Thymus (tissue), 11 donors: ENCODE data around the gene MIEF1. TPM values are rescaled to one million over a fixed set of nuclear protein-coding genes. Genes with fewer than 3 reads are reported as not detected.
"Not testable (repeated sequence)": the region's sequence is repeated elsewhere in the genome, so short reads cannot be mapped to it uniquely, and the experiment has no call there.

ENCODE experiments used
- DNase-seq, 9 donors: peaks; one replicate each; pipeline ENCODE4 v3.0.0-alpha.2; 2013; ENCODE audit warnings: low spot score in 9 of 9, low read depth in 6 of 9, missing footprints in 1 of 9
- H3K27ac ChIP-seq, 2 donors: one replicate each; pipeline ENCODE4 v1.5.1; 2013; ENCODE audit warnings: control low read depth in 1 of 2, low read depth in 1 of 2, low read length in 1 of 2, mild to moderate bottlenecking in 1 of 2, moderate library complexity in 1 of 2
- H3K27me3 ChIP-seq, 2 donors: one replicate each; pipeline ENCODE4 v1.5.1; 2013; ENCODE audit warnings: low read length in 1 of 2; ENCODE audit not compliant: control insufficient read depth in 2 of 2, insufficient read depth in 1 of 2
- H3K36me3 ChIP-seq, 2 donors: one replicate each; pipeline ENCODE4 v1.5.1; 2013; ENCODE audit warnings: low read length in 1 of 2, mild to moderate bottlenecking in 1 of 2, moderate library complexity in 1 of 2; ENCODE audit not compliant: control insufficient read depth in 2 of 2, insufficient read depth in 2 of 2
- H3K4me1 ChIP-seq, 2 donors: one replicate each; pipeline ENCODE4 v1.5.1; 2013; ENCODE audit warnings: low read length in 2 of 2; ENCODE audit not compliant: control insufficient read depth in 2 of 2, insufficient read depth in 2 of 2
- H3K4me3 ChIP-seq, 2 donors: one replicate each; pipeline ENCODE4 v1.5.1; 2013; ENCODE audit warnings: low read length in 2 of 2, control low read depth in 1 of 2, mild to moderate bottlenecking in 1 of 2
- H3K9me3 ChIP-seq, 2 donors: one replicate each; pipeline ENCODE4 v1.5.1; 2013; ENCODE audit warnings: low read length in 1 of 2, mild to moderate bottlenecking in 1 of 2; ENCODE audit not compliant: control insufficient read depth in 2 of 2, insufficient read depth in 1 of 2
- WGBS: extraction: QIAGEN DNeasy Blood & Tissue Kit; methylation state at CpG from one replicate; pipeline ENCODE4 v1.1.7; 2013; 5-methylcytosine and 5-hydroxymethylcytosine counted together
- polyA plus RNA-seq: library from polyadenylated mRNA; stranded (reverse); fragments of 200-250 nt; gene quantifications from one replicate; pipeline ENCODE4 v1.2.3, GENCODE V29; 2013
- total RNA-seq: library from RNA; stranded (reverse); fragments of 120-200 nt; gene quantifications from one replicate; pipeline ENCODE4 v1.2.4, GENCODE V29; 2013
- donor health status: healthy.

The MIEF1 gene
- total and polyA plus RNA-seq, 2 donors = 8.7 to 10.0 TPM

GRCh38 chr22:39503630-39504029 lies 1.5 kb downstream of the MIEF1 start:
- Histone ChIP-seq H3K9me3 (no peaks in the 10 kb centered on the region), H3K27me3 (no peaks in the 10 kb centered on the region), H3K36me3 (peaks cover 30 to 51% of the 10 kb centered on the region in 2 donors), H3K4me3 (peak overlapping the region in 1 of 2 donors; percentile 86), H3K4me1 (peaks cover 8 to 29% of the 10 kb centered on the region in 2 donors), H3K27ac (no peak overlapping the region)
- DNase-seq = no peak
- 73% methylated on average over 6 of the region's 6 CpGs for WGBS

DNA sequence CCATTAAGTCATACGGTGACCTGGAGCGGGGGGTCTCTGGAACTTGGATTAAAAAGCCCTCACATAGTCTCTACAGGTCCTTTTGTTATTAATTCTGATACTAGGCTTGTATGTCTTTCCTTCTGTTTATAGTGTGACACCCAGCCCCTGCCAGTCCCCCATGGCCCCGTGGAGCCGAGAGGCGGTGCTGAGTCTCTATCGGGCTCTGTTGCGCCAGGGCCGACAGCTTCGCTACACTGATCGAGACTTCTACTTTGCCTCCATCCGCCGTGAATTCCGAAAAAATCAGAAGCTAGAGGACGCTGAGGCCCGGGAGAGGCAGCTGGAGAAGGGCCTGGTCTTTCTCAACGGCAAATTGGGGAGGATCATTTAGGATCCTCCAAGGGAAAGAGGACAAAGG lies 2.0 kb downstream of the MIEF1 start:
- Histone ChIP-seq H3K9me3 (no peaks in the 10 kb centered on the region), H3K27me3 (no peaks in the 10 kb centered on the region), H3K36me3 (peaks cover 32 to 55% of the 10 kb centered on the region in 2 donors), H3K4me1 (peaks cover 8 to 26% of the 10 kb centered on the region in 2 donors), H3K27ac (no peak overlapping the region), H3K4me3 (no peak overlapping the region)
- DNase-seq = no peak
- WGBS = 98% methylated on average over 16 of the region's 16 CpGs

GRCh38 chr22:39507021-39507420 lies 4.9 kb downstream of the MIEF1 start:
- DNase-seq, H3K27ac ChIP-seq, H3K9me3 ChIP-seq, H3K4me3 ChIP-seq, H3K27me3 ChIP-seq: not testable (repeated sequence)
- peaks cover 57 to 85% of the 10 kb centered on the region in 2 donors for H3K36me3 ChIP-seq
- 85% methylated on average over 10 of the region's 10 CpGs for WGBS
- H3K4me1 ChIP-seq = peaks cover 8 to 16% of the 10 kb centered on the region in 2 donors

DNA sequence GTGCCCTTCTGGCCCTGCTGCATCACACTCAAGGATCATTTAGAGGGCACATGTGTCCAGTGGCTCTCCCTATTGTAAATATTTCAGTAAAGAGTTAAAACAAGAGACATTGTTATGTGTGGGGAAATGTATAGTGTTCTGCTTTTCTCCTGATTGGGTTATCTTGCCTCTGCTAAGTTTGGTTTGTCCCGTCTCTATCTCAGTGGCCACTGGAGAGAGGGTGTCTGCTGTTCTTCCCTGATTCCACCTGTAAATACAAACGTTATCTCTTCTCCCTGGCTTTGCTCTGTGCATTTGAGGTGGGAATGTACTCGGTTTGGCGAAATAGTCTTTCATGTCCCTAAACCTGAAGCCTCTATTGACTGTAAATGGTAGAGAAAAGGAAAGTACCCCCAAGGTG lies 6.3 kb downstream of the MIEF1 start:
- H3K27ac ChIP-seq = no peak overlapping the region
- H3K27me3 ChIP-seq = no peaks in the 10 kb centered on the region
- H3K36me3 ChIP-seq = peaks cover 67 to 90% of the 10 kb centered on the region in 2 donors
- no peak for DNase-seq
- H3K4me1 ChIP-seq = peaks cover 2 to 8% of the 10 kb centered on the region in 2 donors
- no peak overlapping the region for H3K4me3 ChIP-seq
- WGBS = 92% methylated on average over 4 of the region's 4 CpGs
- H3K9me3 ChIP-seq = peaks cover 0 to 1% of the 10 kb centered on the region in 2 donors

DNA sequence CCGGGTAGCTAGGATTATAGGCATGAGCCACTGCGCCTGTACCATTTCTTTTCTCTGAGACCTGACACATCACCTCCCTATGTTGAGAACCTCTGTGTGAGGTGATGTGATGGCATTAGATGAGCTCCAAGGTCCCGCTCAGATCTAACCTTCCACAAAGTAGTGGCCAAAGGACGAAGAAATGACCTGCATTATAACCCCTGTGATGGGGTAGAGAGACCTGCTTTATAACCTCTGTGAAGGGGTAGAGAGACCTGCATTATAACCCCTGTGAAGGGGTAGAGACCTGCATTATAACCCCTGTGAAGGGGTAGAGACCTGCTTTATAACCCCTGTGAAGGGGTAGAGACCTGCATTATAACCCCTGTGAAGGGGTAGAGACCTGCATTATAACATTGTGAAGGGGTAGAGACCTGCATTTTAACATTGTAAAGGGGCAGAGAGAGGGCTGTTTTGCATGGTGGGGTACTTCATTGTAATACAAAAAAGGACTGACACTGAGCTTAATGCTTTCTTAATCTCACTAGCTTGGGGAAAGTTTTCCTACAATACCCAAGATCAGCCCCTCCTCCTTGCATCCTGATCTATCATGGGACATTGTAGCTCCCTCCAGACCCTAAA lies 8.5 kb downstream of the MIEF1 start:
- H3K36me3 ChIP-seq = peaks cover 76 to 90% of the 10 kb centered on the region in 2 donors
- H3K27me3 ChIP-seq = no peaks in the 10 kb centered on the region
- H3K4me1 ChIP-seq = no peaks in the 10 kb centered on the region
- H3K4me3 ChIP-seq = no peak overlapping the region
- WGBS = 97% methylated on average over 4 of the region's 4 CpGs
- H3K9me3 ChIP-seq = peaks cover 0 to 1% of the 10 kb centered on the region in 2 donors
- DNase-seq = no peak
- no peak overlapping the region for H3K27ac ChIP-seq

DNA sequence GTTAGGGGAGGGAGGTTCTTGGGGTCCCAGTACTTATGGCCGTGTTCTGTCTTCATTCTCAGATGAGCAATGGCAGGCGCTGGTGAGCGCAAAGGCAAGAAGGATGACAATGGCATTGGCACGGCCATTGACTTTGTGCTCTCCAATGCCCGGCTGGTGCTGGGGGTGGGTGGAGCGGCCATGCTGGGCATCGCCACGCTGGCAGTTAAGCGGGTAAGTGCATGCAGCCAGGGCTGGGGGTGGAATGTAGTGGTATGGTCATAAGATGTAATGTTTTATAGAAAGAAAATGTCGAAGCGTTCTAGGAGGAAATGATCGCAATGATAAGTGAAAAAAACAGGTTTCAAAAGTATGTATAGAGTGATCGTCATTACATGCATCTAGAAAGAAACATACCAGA lies 9.1 kb downstream of the MIEF1 start:
- DNase-seq = no peak
- Histone ChIP-seq H3K27me3 (no peaks in the 10 kb centered on the region), H3K4me1 (no peaks in the 10 kb centered on the region), H3K9me3 (peaks cover 0 to 1% of the 10 kb centered on the region in 2 donors), H3K4me3 (no peak overlapping the region), H3K36me3 (peaks cover 70 to 90% of the 10 kb centered on the region in 2 donors), H3K27ac (no peak overlapping the region)
- WGBS = 98% methylated on average over 13 of the region's 13 CpGs

- DNase-seq = no peak
- Histone ChIP-seq H3K9me3 (peaks cover 0 to 1% of the 10 kb centered on the region in 2 donors), H3K4me3 (no peak overlapping the region), H3K27me3 (no peaks in the 10 kb centered on the region), H3K4me1 (no peaks in the 10 kb centered on the region), H3K36me3 (peaks cover 64 to 89% of the 10 kb centered on the region in 2 donors), H3K27ac (no peak overlapping the region)
- WGBS = 98% methylated on average over 10 of the region's 10 CpGs
Observed at GRCh38 chr22:39512026-39512425, 9.9 kb downstream of the MIEF1 start.

DNA sequence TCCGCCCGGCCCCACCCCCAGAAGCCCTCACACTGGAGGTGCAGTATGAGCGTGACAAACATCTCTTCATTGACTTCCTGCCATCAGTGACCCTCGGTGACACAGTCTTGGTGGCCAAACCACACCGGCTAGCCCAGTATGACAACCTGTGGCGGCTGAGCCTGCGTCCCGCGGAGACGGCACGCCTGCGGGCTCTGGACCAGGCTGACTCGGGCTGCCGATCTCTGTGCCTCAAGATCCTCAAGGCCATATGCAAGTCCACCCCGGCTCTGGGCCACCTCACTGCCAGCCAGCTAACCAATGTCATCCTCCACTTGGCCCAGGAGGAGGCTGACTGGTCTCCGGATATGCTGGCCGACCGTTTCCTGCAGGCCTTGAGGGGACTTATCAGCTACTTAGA lies 11.7 kb downstream of the MIEF1 start:
- H3K27ac ChIP-seq = no peak overlapping the region
- H3K4me1 ChIP-seq = peaks cover 0 to 4% of the 10 kb centered on the region in 2 donors
- H3K27me3 ChIP-seq = no peaks in the 10 kb centered on the region
- no peak for DNase-seq
- no peak overlapping the region for H3K4me3 ChIP-seq
- 97% methylated on average over 18 of the region's 18 CpGs for WGBS
- peaks cover 59 to 83% of the 10 kb centered on the region in 2 donors for H3K36me3 ChIP-seq
- peaks cover 0 to 1% of the 10 kb centered on the region in 2 donors for H3K9me3 ChIP-seq

DNA sequence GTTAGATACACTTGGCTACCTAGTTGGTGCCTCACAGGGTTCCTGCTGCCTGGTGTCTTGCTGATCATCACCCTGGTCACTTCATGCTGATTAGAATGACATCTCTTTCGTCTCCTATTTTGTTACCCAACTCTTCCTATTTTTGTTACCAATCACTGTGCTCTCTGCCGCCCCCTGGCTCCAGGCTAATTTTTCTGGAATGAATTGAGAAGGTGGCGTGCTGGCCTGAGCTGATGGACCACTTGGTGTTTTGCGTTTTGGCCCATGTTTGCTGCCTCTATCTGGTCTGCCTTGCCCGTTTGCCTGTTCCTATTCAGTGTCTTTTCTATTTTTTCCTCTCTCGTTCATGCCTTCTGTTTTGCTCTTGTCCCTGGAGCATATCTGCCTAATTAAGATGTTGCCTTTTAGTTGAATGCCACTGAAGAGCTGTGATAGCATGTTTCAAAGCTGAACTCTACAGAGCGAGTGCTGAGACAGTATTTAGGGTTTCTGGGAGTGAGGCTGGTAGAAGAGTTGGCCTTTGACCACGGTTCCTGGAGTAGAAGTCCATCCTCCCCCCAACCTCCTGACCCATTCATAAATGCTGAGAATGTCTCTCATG lies 12.4 kb downstream of the MIEF1 start:
- Histone ChIP-seq H3K36me3 (peaks cover 53 to 76% of the 10 kb centered on the region in 2 donors), H3K27me3 (no peaks in the 10 kb centered on the region), H3K9me3 (peaks cover 0 to 1% of the 10 kb centered on the region in 2 donors), H3K27ac (no peak overlapping the region), H3K4me1 (peaks cover 5 to 10% of the 10 kb centered on the region in 2 donors), H3K4me3 (no peak overlapping the region)
- no peak for DNase-seq
- 76% methylated on average over 8 of the region's 8 CpGs for WGBS
